Spleen (tissue), 7 donors: ENCODE data around the gene PTRH1.

Experiments used
- POLR2A ChIP-seq, 3 donors: fragments of 450-650 bp; IDR thresholded peaks; one replicate each; pipeline ENCODE4 v1.5.1; 2017; ENCODE audit warnings: antibody characterized with exemption in 3 of 3, mild to moderate bottlenecking in 1 of 3
- POLR2AphosphoS5 ChIP-seq, 3 donors: sonication (generic); formaldehyde crosslinking; IDR thresholded peaks; one replicate each; pipeline ENCODE4 v1.5.1; 2017; ENCODE audit warnings: antibody characterized with exemption in 3 of 3
- TF ChIP-seq, protein P1 (sequence below), 11 experiments: fragments of 200-600 bp in 7 of 11; fragments of 450-650 bp in 4 of 11; sonication (generic) in 4 of 11; IDR thresholded peaks in 8 of 11; conservative IDR thresholded peaks in 3 of 11; 1 replicate in 7 of 11; 2 replicates in 4 of 11; pipeline versions ENCODE4 v1.4.0 to v1.8.0; 2016 to 2021; ENCODE audit warnings: antibody characterized with exemption in 11 of 11, inconsistent platforms in 4 of 11, mild to moderate bottlenecking in 1 of 11
- donor health status: DM: no; HTN: no; CAD: no; lungs with moderate emphysema.
- donor health status: DM: no; HTN: no; CAD: no.
- donor health status: DM: no; HTN: no; CAD: no.

- TF ChIP-seq, protein P1, sequence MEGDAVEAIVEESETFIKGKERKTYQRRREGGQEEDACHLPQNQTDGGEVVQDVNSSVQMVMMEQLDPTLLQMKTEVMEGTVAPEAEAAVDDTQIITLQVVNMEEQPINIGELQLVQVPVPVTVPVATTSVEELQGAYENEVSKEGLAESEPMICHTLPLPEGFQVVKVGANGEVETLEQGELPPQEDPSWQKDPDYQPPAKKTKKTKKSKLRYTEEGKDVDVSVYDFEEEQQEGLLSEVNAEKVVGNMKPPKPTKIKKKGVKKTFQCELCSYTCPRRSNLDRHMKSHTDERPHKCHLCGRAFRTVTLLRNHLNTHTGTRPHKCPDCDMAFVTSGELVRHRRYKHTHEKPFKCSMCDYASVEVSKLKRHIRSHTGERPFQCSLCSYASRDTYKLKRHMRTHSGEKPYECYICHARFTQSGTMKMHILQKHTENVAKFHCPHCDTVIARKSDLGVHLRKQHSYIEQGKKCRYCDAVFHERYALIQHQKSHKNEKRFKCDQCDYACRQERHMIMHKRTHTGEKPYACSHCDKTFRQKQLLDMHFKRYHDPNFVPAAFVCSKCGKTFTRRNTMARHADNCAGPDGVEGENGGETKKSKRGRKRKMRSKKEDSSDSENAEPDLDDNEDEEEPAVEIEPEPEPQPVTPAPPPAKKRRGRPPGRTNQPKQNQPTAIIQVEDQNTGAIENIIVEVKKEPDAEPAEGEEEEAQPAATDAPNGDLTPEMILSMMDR (IDR thresholded peaks at IDR 0.05 in 8 of 11, conservative IDR thresholded peaks at IDR 0.05 in 3 of 11) = no peak
- TF ChIP-seq POLR2A (IDR thresholded peaks at IDR 0.05) (no peak), POLR2AphosphoS5 (IDR thresholded peaks at IDR 0.05) (no peak)
These were observed 36.0 kb downstream of the PTRH1 start for GRCh38 chr9:127679506-127679905.
